IMR-90 (cell line): ENCODE measurements around the gene MICAL3. TPM values are rescaled to one million over a fixed set of nuclear protein-coding genes. Genes with fewer than 3 reads are reported as not detected.

Experiments used
- ATAC-seq: fragments of 200-7000 bp; cut with Tn5 transposase; 2 replicates; pipeline ENCODE4 v1.9.1; 2020; ENCODE audit warnings: low read depth, mild to moderate bottlenecking, moderate library complexity
- BruUV-seq: library from RNA; stranded (reverse); fragments of 400-500 nt; replicated peaks from 2 replicates; lab custom pipeline; 2021; lab: Mats Ljungman, UMichigan
- CTCF ChIA-PET: fragments of 300-600 bp; formaldehyde crosslinking; extraction: SDS; loops from one replicate; lab custom pipeline; 2021; ENCODE audit warnings: antibody characterized with exemption; lab: Yijun Ruan, JAX
- POLR2A ChIA-PET: fragments of 300-600 bp; sonication (Branson Sonifier 250); formaldehyde crosslinking; loops from one replicate; lab custom pipeline; 2022; ENCODE audit warnings: antibody characterized with exemption; ENCODE audit not compliant: unreplicated experiment; lab: Charles Lee
- DNase-seq: peaks from one replicate; pipeline ENCODE4 v3.0.0; 2013
- H2AFZ ChIP-seq: replicated peaks from 2 replicates; pipeline ENCODE3; 2013; ENCODE audit warnings: low read length, mild to moderate bottlenecking; ENCODE audit not compliant: poor library complexity
- H2AK5ac ChIP-seq: 2 replicates; pipeline ENCODE4 v1.6.1; 2013; ENCODE audit warnings: low read depth, low read length, inconsistent platforms
- H2AK9ac ChIP-seq: replicated peaks from 2 replicates; pipeline ENCODE3; 2013; ENCODE audit warnings: mild to moderate bottlenecking, low read depth, low read length, moderate library complexity; ENCODE audit not compliant: poor library complexity
- H2BK120ac ChIP-seq: 2 replicates; pipeline ENCODE4 v1.6.1; 2013; ENCODE audit warnings: low read depth, low read length, inconsistent platforms
- H2BK15ac ChIP-seq: 3 replicates; pipeline ENCODE4 v1.6.1; 2013; ENCODE audit warnings: low read depth, low read length, inconsistent platforms
- H2BK20ac ChIP-seq: 2 replicates; pipeline ENCODE4 v1.6.1; 2013; ENCODE audit warnings: low read depth, mild to moderate bottlenecking, inconsistent platforms, low read length, moderate library complexity
- H2BK5ac ChIP-seq: 2 replicates; pipeline ENCODE4 v1.6.1; 2013; ENCODE audit warnings: mild to moderate bottlenecking, low read depth, low read length, inconsistent platforms; ENCODE audit not compliant: poor library complexity, severe bottlenecking
- H3K14ac ChIP-seq: replicated peaks from 2 replicates; pipeline ENCODE4 v1.6.1; 2013; ENCODE audit warnings: low read depth, low read length, inconsistent platforms
- H3K18ac ChIP-seq: 2 replicates; pipeline ENCODE4 v1.6.1; 2013; ENCODE audit warnings: low read depth, low read length, control low read depth
- H3K23ac ChIP-seq: 2 replicates; pipeline ENCODE4 v1.6.1; 2013; ENCODE audit warnings: low read depth, low read length, inconsistent platforms
- H3K27ac ChIP-seq: 2 replicates; pipeline ENCODE4 v1.5.1; 2013; ENCODE audit warnings: mild to moderate bottlenecking, control low read depth, low read length; ENCODE audit not compliant: insufficient read depth
- H3K27me3 ChIP-seq: 2 replicates; pipeline ENCODE4 v1.6.1; 2013; ENCODE audit warnings: low read length; ENCODE audit not compliant: control insufficient read depth, insufficient read depth
- H3K36me3 ChIP-seq: 2 replicates; pipeline ENCODE4 v1.6.1; 2013; ENCODE audit warnings: low read length, mixed read lengths; ENCODE audit not compliant: control insufficient read depth, insufficient read depth
- H3K4ac ChIP-seq: 2 replicates; pipeline ENCODE4 v1.6.1; 2013; ENCODE audit warnings: low read depth, low read length, inconsistent platforms
- H3K4me1 ChIP-seq: 2 replicates; pipeline ENCODE4 v1.6.1; 2013; ENCODE audit warnings: low read length, mixed read lengths; ENCODE audit not compliant: control insufficient read depth, insufficient read depth
- H3K4me2 ChIP-seq: 2 replicates; pipeline ENCODE4 v1.6.1; 2013; ENCODE audit warnings: low read depth, mild to moderate bottlenecking, control low read depth, low read length, moderate library complexity
- H3K4me3 ChIP-seq: 2 replicates; pipeline ENCODE4 v1.5.1; 2013; ENCODE audit warnings: low read depth, mild to moderate bottlenecking, control low read depth, low read length, moderate library complexity; ENCODE audit not compliant: insufficient read depth
- H3K56ac ChIP-seq: 2 replicates; pipeline ENCODE4 v1.6.1; 2013; ENCODE audit warnings: low read length, inconsistent platforms; ENCODE audit not compliant: insufficient read depth; ENCODE audit errors: extremely low read depth
- H3K79me1 ChIP-seq, 2 experiments: 2 replicates each; pipeline ENCODE4 v1.6.1; 2013; ENCODE audit warnings: low read length in 2 of 2, inconsistent platforms in 1 of 2, low read depth in 1 of 2
- H3K9ac ChIP-seq: 2 replicates; pipeline ENCODE4 v1.6.1; 2013; ENCODE audit warnings: low read depth, low read length, control low read depth
- H3K9me1 ChIP-seq: 2 replicates; pipeline ENCODE4 v1.6.1; 2013; ENCODE audit warnings: low read length, inconsistent platforms; ENCODE audit not compliant: insufficient read depth
- H3K9me3 ChIP-seq: 2 replicates; pipeline ENCODE4 v1.6.1; 2013; ENCODE audit warnings: low read length; ENCODE audit not compliant: control insufficient read depth, insufficient read depth
- H4K20me1 ChIP-seq: 2 replicates; pipeline ENCODE4 v1.6.1; 2013; ENCODE audit warnings: low read length, inconsistent platforms; ENCODE audit not compliant: insufficient read depth
- H4K5ac ChIP-seq: 2 replicates; pipeline ENCODE4 v1.6.1; 2013; ENCODE audit warnings: mild to moderate bottlenecking, low read depth, low read length, control low read depth
- H4K8ac ChIP-seq, 2 experiments: 2 replicates each; pipeline ENCODE4 v1.6.1; 2013; ENCODE audit warnings: low read depth in 2 of 2, low read length in 2 of 2, control low read depth in 1 of 2, inconsistent platforms in 1 of 2
- H4K91ac ChIP-seq: 2 replicates; pipeline ENCODE4 v1.6.1; 2013; ENCODE audit warnings: low read depth, low read length, inconsistent platforms; ENCODE audit not compliant: insufficient read depth
- BHLHE40 ChIP-seq: fragments of 150-350 bp; IDR thresholded peaks from 2 replicates; pipeline ENCODE4 v1.6.1; 2016; ENCODE audit warnings: mild to moderate bottlenecking, low read depth, low read length
- CHD1 ChIP-seq: IDR thresholded peaks from 2 replicates; pipeline ENCODE4 v1.6.1; 2012; ENCODE audit warnings: low read depth, low read length, improper control_type of control experiment
- CTCF ChIP-seq: conservative IDR thresholded peaks from 2 replicates; pipeline ENCODE4 v1.5.1; 2012; ENCODE audit warnings: mild to moderate bottlenecking, low read depth, low read length, improper control_type of control experiment
- ELK1 ChIP-seq: fragments of 150-350 bp; IDR thresholded peaks from 2 replicates; pipeline ENCODE4 v1.6.1; 2016; ENCODE audit warnings: low read depth, mild to moderate bottlenecking, low read length, moderate library complexity, borderline replicate concordance
- FOS ChIP-seq: fragments of 150-350 bp; IDR thresholded peaks from 2 replicates; pipeline ENCODE4 v1.6.1; 2016; ENCODE audit warnings: low read depth, low read length
- MAFK ChIP-seq: IDR thresholded peaks from 2 replicates; pipeline ENCODE4 v1.6.1; 2012; ENCODE audit warnings: low read depth, low read length, improper control_type of control experiment
- MXI1 ChIP-seq: IDR thresholded peaks from 2 replicates; pipeline ENCODE4 v1.6.1; 2012; ENCODE audit warnings: low read depth, mild to moderate bottlenecking, low read length, moderate library complexity, borderline replicate concordance
- NFE2L2 ChIP-seq: fragments of 150-350 bp; IDR thresholded peaks from 2 replicates; pipeline ENCODE4 v1.6.1; 2016; ENCODE audit warnings: low read depth, mild to moderate bottlenecking, low read length
- POLR2A ChIP-seq: IDR thresholded peaks from 2 replicates; pipeline ENCODE4 v1.6.1; 2012; ENCODE audit warnings: mild to moderate bottlenecking, low read depth, low read length
- RAD21 ChIP-seq: IDR thresholded peaks from 2 replicates; pipeline ENCODE4 v1.6.1; 2012; ENCODE audit warnings: low read length, improper control_type of control experiment
- RCOR1 ChIP-seq: IDR thresholded peaks from 2 replicates; pipeline ENCODE4 v1.6.1; 2012; ENCODE audit warnings: mild to moderate bottlenecking, low read length, improper control_type of control experiment; ENCODE audit not compliant: insufficient replicate concordance
- RFX5 ChIP-seq: IDR thresholded peaks from 2 replicates; pipeline ENCODE4 v1.8.0; 2012; ENCODE audit warnings: low read depth, mild to moderate bottlenecking, low read length, moderate library complexity
- SMC3 ChIP-seq: fragments of 150-350 bp; IDR thresholded peaks from 2 replicates; pipeline ENCODE4 v1.6.1; 2016; ENCODE audit warnings: low read depth, mild to moderate bottlenecking, antibody characterized with exemption, low read length, moderate library complexity
- USF2 ChIP-seq: fragments of 150-350 bp; IDR thresholded peaks from 2 replicates; pipeline ENCODE4 v1.6.1; 2017; ENCODE audit warnings: mild to moderate bottlenecking, antibody characterized with exemption, low read length, low read depth
- WGBS, 2 experiments: methylation state at CpG; one replicate each; pipeline versions ENCODE4 v1.1.5 to v1.1.7; 2013; ENCODE audit warnings: missing lambda C conversion rate in 2 of 2; ENCODE audit not compliant: insufficient read length in 1 of 2; ENCODE audit errors: extremely low coverage in 2 of 2; 5-methylcytosine and 5-hydroxymethylcytosine counted together
- dilution Hi-C: fragments of 300-500 bp; cut with HindIII; formaldehyde crosslinking; loops from one replicate; pipeline ENCODE4 v1.14.3; 2018; ENCODE audit warnings: low sequenced_read_pairs; ENCODE audit not compliant: unreplicated experiment
- in situ Hi-C: fragments of 300-500 bp; cut with MboI; formaldehyde crosslinking; loops from 3 replicates; pipeline ENCODE4 v1.14.3; 2019; ENCODE audit warnings: low sequenced_read_pairs, inconsistent platforms, mixed read lengths
- intact Hi-C: fragments of 100-400 bp; cut with micrococcal nuclease; formaldehyde crosslinking; loops from 2 replicates; pipeline ENCODE4 v1.10.0; 2022
- polyA plus RNA-seq, 3 experiments: library from polyadenylated mRNA; depleted of rRNA; stranded (reverse); fragments of >200 nt; gene quantifications; 2 replicates each; pipeline ENCODE4 v1.2.3, GENCODE V29; 2012; ENCODE audit warnings: low replicate concordance in 1 of 3
- total RNA-seq: library from RNA; depleted of rRNA; stranded (reverse); fragments of >200 nt; gene quantifications from 2 replicates; pipeline ENCODE4 v1.2.3, GENCODE V29; 2012

Gene MICAL3
- total and polyA plus RNA-seq, 2 of the 4 experiments (the other 2 are of a cell fraction) = 17.6 to 26.8 TPM

GRCh38 chr22:18059991-18060390 is 35.6 kb upstream of the MICAL3 start:
- no peak overlapping the region for H4K8ac ChIP-seq
- H2AK5ac ChIP-seq = no peak overlapping the region
- H2AFZ ChIP-seq = no peak overlapping the region
- no peak overlapping the region for H3K18ac ChIP-seq
- no peak overlapping the region for H3K4me3 ChIP-seq
- H3K27ac ChIP-seq = no peak overlapping the region
- H4K91ac ChIP-seq = no peak overlapping the region
- no peak for DNase-seq
- ChIA-PET POLR2A (no interaction called here), CTCF (no interaction called here)
- H3K27me3 ChIP-seq = no peaks in the 10 kb centered on the region
- no CpG with 5 or more reads among the region's 5 CpGs for WGBS, 2 experiments
- peaks cover 16% of the 10 kb centered on the region for H3K9me1 ChIP-seq
- in situ Hi-C loops (loop anchor here (25.0 kb wide), 1 partner anchor 498 kb away; the partner anchor contains the start of gene SLC25A18), dilution Hi-C loops (no loop called here), intact Hi-C loops (no loop called here)
- no peak overlapping the region for H3K4ac ChIP-seq
- no peak overlapping the region for H2BK5ac ChIP-seq
- no peak overlapping the region for H3K56ac ChIP-seq
- H3K36me3 ChIP-seq = no peaks in the 10 kb centered on the region
- no peak overlapping the region for H2BK20ac ChIP-seq
- H3K4me2 ChIP-seq = no peak overlapping the region
- H2AK9ac ChIP-seq = no peak overlapping the region
- H2BK120ac ChIP-seq = peak overlapping the region; percentile 38; the same call in 1 of the 2 replicates
- no peaks in the 10 kb centered on the region for H3K79me1 ChIP-seq
- no TSS peak for BruUV-seq
- H3K23ac ChIP-seq = no peak overlapping the region
- no peak for ATAC-seq
- H3K9ac ChIP-seq = no peak overlapping the region
- peaks cover 20% of the 10 kb centered on the region for H3K4me1 ChIP-seq
- no peaks in the 10 kb centered on the region for H3K9me3 ChIP-seq
- TF ChIP-seq MXI1 = no peak
- TF ChIP-seq SMC3 = no peak
- no peak for TF ChIP-seq USF2
- no peak for TF ChIP-seq FOS
- no peak for TF ChIP-seq CTCF
- TF ChIP-seq ELK1 = no peak
- TF ChIP-seq MAFK = no peak
- TF ChIP-seq POLR2A = no peak
- TF ChIP-seq BHLHE40 = no peak
- no peak for TF ChIP-seq CHD1
- no peak for TF ChIP-seq NFE2L2
- no peak for TF ChIP-seq RFX5
- TF ChIP-seq RCOR1 = no peak
- no peak for TF ChIP-seq RAD21
- H2BK15ac ChIP-seq = no peak overlapping the region
- no peak overlapping the region for H4K5ac ChIP-seq
- no peaks in the 10 kb centered on the region for H4K20me1 ChIP-seq
- no peak overlapping the region for H3K14ac ChIP-seq
